ENCODE results near the gene IL36B. TPM values are rescaled to one million over a fixed set of nuclear protein-coding genes. Genes with fewer than 3 reads are reported as not detected.

The IL36B gene
- total RNA-seq, 1 experiment from 2014 or later: not detected

GRCh38 chr2:113015655-113016054, 37.0 kb downstream of the IL36B start:
- Histone ChIP-seq H3K4me3 (ENCODE audit: insufficient read depth, low read depth, low read length) (no peak overlapping the region), H3K36me3 (replicated peaks; ENCODE audit: control insufficient read depth, insufficient read depth, low read length) (no peaks in the 10 kb centered on the region), H3K27me3 (ENCODE audit: control insufficient read depth, insufficient read depth, low read length) (no peaks in the 10 kb centered on the region)
- DNase-seq: no peak

GRCh38 chr2:113015042-113015441, 37.6 kb downstream of the IL36B start:
- DNase-seq: no peak
- no peaks in the 10 kb centered on the region for H3K27me3 ChIP-seq (ENCODE audit: control insufficient read depth, insufficient read depth, low read length)
- H3K4me3 ChIP-seq (ENCODE audit: insufficient read depth, low read depth, low read length): no peak overlapping the region
- no peaks in the 10 kb centered on the region for H3K36me3 ChIP-seq (replicated peaks; ENCODE audit: control insufficient read depth, insufficient read depth, low read length)

GRCh38 chr2:113014067-113014466, 38.6 kb downstream of the IL36B start:
- H3K36me3 ChIP-seq (replicated peaks; ENCODE audit: control insufficient read depth, insufficient read depth, low read length): no peaks in the 10 kb centered on the region
- H3K4me3 ChIP-seq (ENCODE audit: insufficient read depth, low read depth, low read length): no peak overlapping the region
- DNase-seq: no peak
- H3K27me3 ChIP-seq (ENCODE audit: control insufficient read depth, insufficient read depth, low read length): no peaks in the 10 kb centered on the region

GRCh38 chr2:113013336-113013661, 39.4 kb downstream of the IL36B start:
- H3K27me3 ChIP-seq (ENCODE audit: control insufficient read depth, insufficient read depth, low read length): no peaks in the 10 kb centered on the region
- no peak overlapping the region for H3K4me3 ChIP-seq (ENCODE audit: insufficient read depth, low read depth, low read length)
- H3K36me3 ChIP-seq (replicated peaks; ENCODE audit: control insufficient read depth, insufficient read depth, low read length): no peaks in the 10 kb centered on the region
- DNase-seq: no peak

GRCh38 chr2:113012436-113013335, 40.0 kb downstream of the IL36B start:
- H3K4me3 ChIP-seq (ENCODE audit: insufficient read depth, low read depth, low read length): no peak overlapping the region
- DNase-seq: no peak
- no peaks in the 10 kb centered on the region for H3K36me3 ChIP-seq (replicated peaks; ENCODE audit: control insufficient read depth, insufficient read depth, low read length)
- no peaks in the 10 kb centered on the region for H3K27me3 ChIP-seq (ENCODE audit: control insufficient read depth, insufficient read depth, low read length)

GRCh38 chr2:113011108-113011507, 41.6 kb downstream of the IL36B start:
- no peaks in the 10 kb centered on the region for H3K36me3 ChIP-seq (replicated peaks; ENCODE audit: control insufficient read depth, insufficient read depth, low read length)
- H3K27me3 ChIP-seq (ENCODE audit: control insufficient read depth, insufficient read depth, low read length): no peaks in the 10 kb centered on the region
- DNase-seq: no peak
- H3K4me3 ChIP-seq (ENCODE audit: insufficient read depth, low read depth, low read length): no peak overlapping the region

- DNase-seq: no peak
- no peaks in the 10 kb centered on the region for H3K27me3 ChIP-seq (ENCODE audit: control insufficient read depth, insufficient read depth, low read length)
- no peaks in the 10 kb centered on the region for H3K36me3 ChIP-seq (replicated peaks; ENCODE audit: control insufficient read depth, insufficient read depth, low read length)
- H3K4me3 ChIP-seq (ENCODE audit: insufficient read depth, low read depth, low read length): no peak overlapping the region
Measured at GRCh38 chr2:113010088-113010487, 42.6 kb downstream of the IL36B start.

GRCh38 chr2:113009622-113010021, 43.0 kb downstream of the IL36B start:
- DNase-seq: no peak
- no peaks in the 10 kb centered on the region for H3K36me3 ChIP-seq (replicated peaks; ENCODE audit: control insufficient read depth, insufficient read depth, low read length)
- H3K27me3 ChIP-seq (ENCODE audit: control insufficient read depth, insufficient read depth, low read length): no peaks in the 10 kb centered on the region
- no peak overlapping the region for H3K4me3 ChIP-seq (ENCODE audit: insufficient read depth, low read depth, low read length)

GRCh38 chr2:113007250-113007649, 45.4 kb downstream of the IL36B start:
- no peak overlapping the region for H3K4me3 ChIP-seq (ENCODE audit: insufficient read depth, low read depth, low read length)
- no peaks in the 10 kb centered on the region for H3K27me3 ChIP-seq (ENCODE audit: control insufficient read depth, insufficient read depth, low read length)
- no peak for DNase-seq
- H3K36me3 ChIP-seq (replicated peaks; ENCODE audit: control insufficient read depth, insufficient read depth, low read length): no peaks in the 10 kb centered on the region

GRCh38 chr2:113005030-113005509, 47.6 kb downstream of the IL36B start, which contains the start of gene IL36A:
IL36A (plus strand) TSS chr2:113005459; CDS start chr2:113005872, 413 bp downstream.
- H3K36me3 ChIP-seq (replicated peaks; ENCODE audit: control insufficient read depth, insufficient read depth, low read length): no peaks in the 10 kb centered on the region
- no peaks in the 10 kb centered on the region for H3K27me3 ChIP-seq (ENCODE audit: control insufficient read depth, insufficient read depth, low read length)
- no peak for DNase-seq
- H3K4me3 ChIP-seq (ENCODE audit: insufficient read depth, low read depth, low read length): no peak within 1 kb of the TSS

- no peaks in the 10 kb centered on the region for H3K27me3 ChIP-seq (ENCODE audit: control insufficient read depth, insufficient read depth, low read length)
- no peak for DNase-seq
- H3K36me3 ChIP-seq (replicated peaks; ENCODE audit: control insufficient read depth, insufficient read depth, low read length): no peaks in the 10 kb centered on the region
- no peak overlapping the region for H3K4me3 ChIP-seq (ENCODE audit: insufficient read depth, low read depth, low read length)
Measured at GRCh38 chr2:113002677-113003076, 50.0 kb downstream of the IL36B start.

GRCh38 chr2:113000436-113000835, 52.2 kb downstream of the IL36B start:
- no peaks in the 10 kb centered on the region for H3K36me3 ChIP-seq (replicated peaks; ENCODE audit: control insufficient read depth, insufficient read depth, low read length)
- DNase-seq: no peak
- no peaks in the 10 kb centered on the region for H3K27me3 ChIP-seq (ENCODE audit: control insufficient read depth, insufficient read depth, low read length)
- no peak overlapping the region for H3K4me3 ChIP-seq (ENCODE audit: insufficient read depth, low read depth, low read length)

- H3K27me3 ChIP-seq (ENCODE audit: control insufficient read depth, insufficient read depth, low read length): no peaks in the 10 kb centered on the region; the same call in 1 of the 2 replicates
- no peak overlapping the region for H3K4me3 ChIP-seq (ENCODE audit: insufficient read depth, low read depth, low read length)
- DNase-seq: no peak
- no peaks in the 10 kb centered on the region for H3K36me3 ChIP-seq (replicated peaks; ENCODE audit: control insufficient read depth, insufficient read depth, low read length)
Measured at GRCh38 chr2:112997151-112997550, 55.5 kb downstream of the IL36B start.

- no peak for DNase-seq
Measured at GRCh38 chr2:112996635-112997034, 56.0 kb downstream of the IL36B start.

GRCh38 chr2:112995346-112995920, 57.2 kb downstream of the IL36B start:
- DNase-seq: no peak
- no peak overlapping the region for H3K4me3 ChIP-seq (ENCODE audit: insufficient read depth, low read depth, low read length)
- H3K27me3 ChIP-seq (ENCODE audit: control insufficient read depth, insufficient read depth, low read length): no peaks in the 10 kb centered on the region; the same call in 1 of the 2 replicates
- H3K36me3 ChIP-seq (replicated peaks; ENCODE audit: control insufficient read depth, insufficient read depth, low read length): no peaks in the 10 kb centered on the region

More at GRCh38 chr2:112996635-112997034, 56.0 kb downstream of the IL36B start:
- no peak overlapping the region for H3K4me3 ChIP-seq (ENCODE audit: insufficient read depth, low read depth, low read length)
- no peaks in the 10 kb centered on the region for H3K36me3 ChIP-seq (replicated peaks; ENCODE audit: control insufficient read depth, insufficient read depth, low read length)
- no peaks in the 10 kb centered on the region; the same call in 1 of the 2 replicates for H3K27me3 ChIP-seq (ENCODE audit: control insufficient read depth, insufficient read depth, low read length)

Data from H7 (cell line).